Measurements from ENCODE around the gene ZNF185. TPM values are rescaled to one million over a fixed set of nuclear protein-coding genes. Genes with fewer than 3 reads are reported as not detected.
"Not testable (repeated sequence)": the region's sequence is repeated elsewhere in the genome, so short reads cannot be mapped to it uniquely, and the experiment has no call there.

Gene ZNF185
- polyA plus RNA-seq, 4 donors = 0.45 to 1.8 (median 1.2) TPM

DNA sequence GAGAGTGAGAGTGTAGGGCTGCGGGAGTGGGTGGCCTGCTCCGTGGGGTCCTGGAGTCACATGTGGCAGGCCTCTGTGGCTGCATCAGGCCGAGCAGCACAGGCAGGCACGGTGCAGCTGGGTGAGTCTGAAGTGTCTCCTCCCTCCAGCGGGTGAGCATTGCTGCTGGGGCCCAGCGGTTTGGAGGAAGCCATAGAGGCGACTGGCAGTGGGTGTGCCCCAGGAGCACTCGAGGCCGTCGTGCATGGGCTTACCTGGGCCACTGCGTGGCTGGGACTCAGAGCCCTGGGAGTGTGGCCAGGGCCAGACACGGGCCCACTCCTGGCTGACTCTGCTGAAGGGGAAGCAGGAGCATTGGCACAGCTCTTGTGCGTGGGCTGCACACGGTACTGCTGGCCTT is 10.6 kb downstream of the ZNF185 start:
- Histone ChIP-seq H3K27ac (ENCODE audit: low read depth in 1 of 3, low read length in 2 of 3) (no peak overlapping the region), H3K36me3 (ENCODE audit: control insufficient read depth in 3 of 3, insufficient read depth in 2 of 3, low read depth in 1 of 3, low read length in 3 of 3) (no peaks in the 10 kb centered on the region), H3K9me3 (ENCODE audit: control insufficient read depth in 2 of 2, insufficient read depth in 1 of 2, low read depth in 1 of 2, low read length in 1 of 2) (no peaks in the 10 kb centered on the region), H3K27me3 (ENCODE audit: control insufficient read depth in 3 of 3, insufficient read depth in 3 of 3, low read length in 3 of 3) (peaks cover 0 to 4% (median 0%) of the 10 kb centered on the region in 3 donors), H3K4me1 (ENCODE audit: control insufficient read depth in 3 of 3, insufficient read depth in 2 of 3, low read depth in 1 of 3, low read length in 2 of 3) (no peaks in the 10 kb centered on the region), H3K4me3 (ENCODE audit: low read depth in 1 of 3, low read length in 3 of 3) (no peak overlapping the region)
- 78 to 94% (median 82%) methylated on average over 9 to 14 of the region's 14 CpGs for WGBS, 3 donors
- no peak for FAIRE-seq
- no peak for DNase-seq

DNA sequence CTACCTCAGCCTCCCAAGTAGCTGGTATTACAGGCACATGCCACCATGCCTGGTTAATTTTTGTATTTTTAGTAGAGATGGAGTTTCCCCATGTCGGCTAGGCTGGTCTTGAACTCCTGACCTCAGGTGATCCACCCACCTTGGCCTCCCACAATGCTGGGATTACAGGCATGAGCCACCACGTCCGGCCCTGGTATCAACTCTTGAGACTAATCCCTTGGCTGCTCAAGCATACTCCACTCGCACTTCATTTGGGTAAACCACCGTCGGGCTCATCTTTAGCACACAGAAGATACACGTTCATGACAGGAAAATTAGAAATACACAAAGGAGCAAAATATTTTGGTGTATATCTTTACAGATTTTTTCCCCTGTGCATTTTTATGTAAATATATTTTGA is 12.2 kb downstream of the ZNF185 start:
- H3K27me3 ChIP-seq (ENCODE audit: control insufficient read depth in 3 of 3, insufficient read depth in 3 of 3, low read length in 3 of 3); H3K4me1 ChIP-seq (ENCODE audit: control insufficient read depth in 3 of 3, insufficient read depth in 2 of 3, low read depth in 1 of 3, low read length in 2 of 3); FAIRE-seq; H3K9me3 ChIP-seq (ENCODE audit: control insufficient read depth in 2 of 2, insufficient read depth in 1 of 2, low read depth in 1 of 2, low read length in 1 of 2); H3K27ac ChIP-seq (ENCODE audit: low read depth in 1 of 3, low read length in 2 of 3); H3K36me3 ChIP-seq (ENCODE audit: control insufficient read depth in 3 of 3, insufficient read depth in 2 of 3, low read depth in 1 of 3, low read length in 3 of 3); H3K4me3 ChIP-seq (ENCODE audit: low read depth in 1 of 3, low read length in 3 of 3); DNase-seq: not testable (repeated sequence)
- 80 to 82% (median 81%) methylated on average over 7 of the region's 7 CpGs for WGBS, 3 donors

DNA sequence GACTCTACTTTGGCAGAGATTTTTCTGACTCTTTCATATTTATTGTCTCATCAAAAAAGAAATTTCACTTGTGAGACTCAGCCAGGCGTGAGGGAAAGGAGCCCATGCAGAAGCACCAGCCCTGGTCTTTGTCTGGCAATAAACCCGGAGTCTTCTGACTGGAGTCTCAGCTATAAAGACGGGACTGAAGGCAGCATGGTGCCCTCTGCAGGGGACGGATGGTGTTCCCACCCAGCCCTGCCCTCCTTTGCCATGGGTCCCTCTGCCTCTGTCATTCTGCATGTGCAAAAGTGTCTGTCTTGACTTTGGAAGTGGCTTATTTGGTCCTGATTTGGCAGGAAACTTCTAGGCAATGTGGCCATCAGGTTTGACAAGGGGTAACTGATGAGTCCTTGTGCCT is 14.2 kb downstream of the ZNF185 start:
- 48 to 62% (median 58%) methylated on average over 4 of the region's 4 CpGs for WGBS, 3 donors

DNA sequence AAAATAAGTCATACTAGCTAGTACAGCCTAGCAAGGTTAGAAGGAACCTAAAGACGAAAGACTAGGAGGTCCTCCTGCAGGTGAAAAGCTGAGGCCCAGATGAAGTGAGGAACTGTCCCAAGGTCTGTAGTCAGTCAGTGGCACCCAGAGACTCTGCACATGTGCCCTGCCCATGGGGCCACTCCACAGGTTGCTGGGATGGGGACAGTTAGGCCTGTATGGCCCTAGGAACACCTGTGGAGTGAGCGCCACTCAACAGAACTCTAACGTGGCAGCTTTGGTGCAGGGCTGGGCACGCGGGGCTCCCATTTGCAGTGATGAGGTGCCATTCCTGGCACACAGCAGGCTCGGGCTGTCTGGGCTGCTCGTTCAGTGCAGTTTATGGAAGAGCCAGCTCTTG is 14.8 kb downstream of the ZNF185 start:
- Histone ChIP-seq H3K36me3 (ENCODE audit: control insufficient read depth in 3 of 3, insufficient read depth in 2 of 3, low read depth in 1 of 3, low read length in 3 of 3) (no peaks in the 10 kb centered on the region), H3K27me3 (ENCODE audit: control insufficient read depth in 3 of 3, insufficient read depth in 3 of 3, low read length in 3 of 3) (no peaks in the 10 kb centered on the region), H3K4me3 (ENCODE audit: low read depth in 1 of 3, low read length in 3 of 3) (no peak overlapping the region), H3K9me3 (ENCODE audit: control insufficient read depth in 2 of 2, insufficient read depth in 1 of 2, low read depth in 1 of 2, low read length in 1 of 2) (no peaks in the 10 kb centered on the region), H3K4me1 (ENCODE audit: control insufficient read depth in 3 of 3, insufficient read depth in 2 of 3, low read depth in 1 of 3, low read length in 2 of 3) (no peaks in the 10 kb centered on the region), H3K27ac (ENCODE audit: low read depth in 1 of 3, low read length in 2 of 3) (no peak overlapping the region)
- 73 to 92% (median 83%) methylated on average over 6 to 7 of the region's 7 CpGs for WGBS, 3 donors
- no peak for DNase-seq
- no peak for FAIRE-seq

More for the DNA sequence above, 14.2 kb downstream of the ZNF185 start:
- no peak for FAIRE-seq
- Histone ChIP-seq H3K4me1 (ENCODE audit: control insufficient read depth in 3 of 3, insufficient read depth in 2 of 3, low read depth in 1 of 3, low read length in 2 of 3) (no peaks in the 10 kb centered on the region), H3K9me3 (ENCODE audit: control insufficient read depth in 2 of 2, insufficient read depth in 1 of 2, low read depth in 1 of 2, low read length in 1 of 2) (no peaks in the 10 kb centered on the region), H3K27me3 (ENCODE audit: control insufficient read depth in 3 of 3, insufficient read depth in 3 of 3, low read length in 3 of 3) (no peaks in the 10 kb centered on the region), H3K4me3 (ENCODE audit: low read depth in 1 of 3, low read length in 3 of 3) (no peak overlapping the region), H3K36me3 (ENCODE audit: control insufficient read depth in 3 of 3, insufficient read depth in 2 of 3, low read depth in 1 of 3, low read length in 3 of 3) (no peaks in the 10 kb centered on the region), H3K27ac (ENCODE audit: low read depth in 1 of 3, low read length in 2 of 3) (no peak overlapping the region)
- DNase-seq = no peak

DNA sequence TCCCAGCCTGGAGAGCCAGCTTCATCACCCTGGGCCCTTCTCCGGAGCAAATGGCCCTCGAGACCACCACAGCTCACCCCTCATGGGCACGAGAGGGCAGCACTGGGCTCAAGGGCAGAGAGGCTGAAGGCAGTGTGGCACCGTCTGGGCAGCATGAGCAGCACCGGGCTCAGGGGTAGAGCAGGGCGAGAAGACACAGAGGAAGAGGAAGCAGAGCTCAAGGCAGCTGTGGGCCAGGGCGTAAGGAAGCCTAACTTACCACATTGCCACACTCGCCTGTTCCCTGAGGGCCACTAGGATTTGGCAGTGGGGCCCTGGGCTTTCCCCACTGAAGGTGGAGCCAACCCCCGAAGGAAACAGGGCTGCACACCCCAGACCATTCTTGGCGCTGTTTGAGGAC is 15.5 kb downstream of the ZNF185 start:
- Histone ChIP-seq H3K4me3 (ENCODE audit: low read depth in 1 of 3, low read length in 3 of 3) (no peak overlapping the region), H3K27me3 (ENCODE audit: control insufficient read depth in 3 of 3, insufficient read depth in 3 of 3, low read length in 3 of 3) (no peaks in the 10 kb centered on the region), H3K9me3 (ENCODE audit: control insufficient read depth in 2 of 2, insufficient read depth in 1 of 2, low read depth in 1 of 2, low read length in 1 of 2) (no peaks in the 10 kb centered on the region), H3K27ac (ENCODE audit: low read depth in 1 of 3, low read length in 2 of 3) (no peak overlapping the region), H3K36me3 (ENCODE audit: control insufficient read depth in 3 of 3, insufficient read depth in 2 of 3, low read depth in 1 of 3, low read length in 3 of 3) (no peaks in the 10 kb centered on the region), H3K4me1 (ENCODE audit: control insufficient read depth in 3 of 3, insufficient read depth in 2 of 3, low read depth in 1 of 3, low read length in 2 of 3) (peaks cover 0 to 7% (median 0%) of the 10 kb centered on the region in 3 donors)
- FAIRE-seq (no peak), DNase-seq (no peak)
- 66 to 72% (median 69%) methylated on average over 6 to 10 of the region's 10 CpGs for WGBS, 3 donors

DNA sequence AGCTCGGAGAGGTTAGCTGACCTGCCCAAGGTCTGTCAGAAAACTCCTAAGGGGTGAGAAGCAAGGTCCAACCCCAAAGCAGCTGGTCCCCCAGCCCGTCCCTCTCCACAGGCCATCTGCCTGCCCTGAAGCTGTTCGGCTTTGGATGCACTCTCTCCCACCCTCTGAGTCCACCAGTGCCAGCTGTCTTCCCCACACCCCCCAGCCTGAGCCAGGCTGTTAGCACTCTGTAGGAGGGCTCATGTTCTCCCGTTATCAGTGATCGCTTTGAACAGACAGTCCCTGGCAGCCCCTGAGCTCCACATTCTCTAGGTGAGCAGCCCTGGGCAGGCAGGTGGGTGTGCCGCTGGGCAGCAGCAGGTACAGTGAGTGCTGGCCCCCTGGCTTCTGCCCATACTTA is 16.0 kb downstream of the ZNF185 start:
- no peak overlapping the region for H3K27ac ChIP-seq (ENCODE audit: low read depth in 1 of 3, low read length in 2 of 3)
- H3K27me3 ChIP-seq (ENCODE audit: control insufficient read depth in 3 of 3, insufficient read depth in 3 of 3, low read length in 3 of 3) = no peaks in the 10 kb centered on the region
- FAIRE-seq (no peak), DNase-seq (no peak)
- H3K4me1 ChIP-seq (ENCODE audit: control insufficient read depth in 3 of 3, insufficient read depth in 2 of 3, low read depth in 1 of 3, low read length in 2 of 3) = peaks cover 0 to 9% (median 0%) of the 10 kb centered on the region in 3 donors
- no peak overlapping the region for H3K4me3 ChIP-seq (ENCODE audit: low read depth in 1 of 3, low read length in 3 of 3)
- WGBS, 3 donors = 80 to 93% (median 87%) methylated on average over 5 to 6 of the region's 6 CpGs
- no peaks in the 10 kb centered on the region for H3K36me3 ChIP-seq (ENCODE audit: control insufficient read depth in 3 of 3, insufficient read depth in 2 of 3, low read depth in 1 of 3, low read length in 3 of 3)
- H3K9me3 ChIP-seq (ENCODE audit: control insufficient read depth in 2 of 2, insufficient read depth in 1 of 2, low read depth in 1 of 2, low read length in 1 of 2) = no peaks in the 10 kb centered on the region

DNA sequence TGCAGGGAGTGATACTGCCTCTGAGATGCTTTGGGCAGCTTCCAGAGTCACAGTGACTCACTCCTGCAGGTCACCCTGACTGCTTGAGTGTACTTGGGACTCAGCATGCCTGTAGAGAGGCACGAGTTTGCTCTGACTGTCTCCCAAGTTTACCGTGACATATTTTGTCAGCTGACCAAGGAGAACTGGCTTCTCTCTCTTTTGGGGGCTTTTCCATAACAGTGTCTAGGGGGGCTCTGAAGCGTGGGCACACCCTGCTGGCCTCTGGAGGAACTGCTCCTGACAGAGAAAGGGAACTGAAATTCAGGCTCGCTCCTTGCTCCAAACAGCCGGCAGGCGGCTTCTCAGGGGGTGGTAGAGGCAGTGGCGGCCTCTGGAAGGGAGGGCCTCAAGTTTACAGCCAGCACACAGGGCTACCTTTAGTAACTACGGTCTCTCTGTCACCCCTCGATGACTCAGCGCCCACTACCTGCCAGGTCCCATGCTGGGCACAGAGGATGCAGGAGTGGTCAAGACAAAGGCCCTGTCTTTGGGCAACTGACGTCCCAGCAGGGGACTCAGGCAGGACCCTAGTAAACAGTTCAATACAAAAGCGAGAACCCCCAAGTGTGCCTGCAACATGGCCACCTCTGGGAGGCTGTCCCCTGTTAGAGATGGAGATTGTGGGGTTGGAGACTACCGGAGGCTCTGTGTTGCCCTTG is 17.8 kb downstream of the ZNF185 start:
- DNase-seq (peak; percentile 14 to 36), FAIRE-seq (no peak)
- Histone ChIP-seq H3K9me3 (ENCODE audit: control insufficient read depth in 2 of 2, insufficient read depth in 1 of 2, low read depth in 1 of 2, low read length in 1 of 2) (no peaks in the 10 kb centered on the region), H3K36me3 (ENCODE audit: control insufficient read depth in 3 of 3, insufficient read depth in 2 of 3, low read depth in 1 of 3, low read length in 3 of 3) (no peaks in the 10 kb centered on the region), H3K27ac (ENCODE audit: low read depth in 1 of 3, low read length in 2 of 3) (no peak overlapping the region), H3K4me3 (ENCODE audit: low read depth in 1 of 3, low read length in 3 of 3) (no peak overlapping the region), H3K4me1 (ENCODE audit: control insufficient read depth in 3 of 3, insufficient read depth in 2 of 3, low read depth in 1 of 3, low read length in 2 of 3) (peaks cover 0 to 9% (median 0%) of the 10 kb centered on the region in 3 donors), H3K27me3 (ENCODE audit: control insufficient read depth in 3 of 3, insufficient read depth in 3 of 3, low read length in 3 of 3) (no peaks in the 10 kb centered on the region)
- 34 to 46% (median 40%) methylated on average over 11 to 13 of the region's 13 CpGs for WGBS, 3 donors

DNA sequence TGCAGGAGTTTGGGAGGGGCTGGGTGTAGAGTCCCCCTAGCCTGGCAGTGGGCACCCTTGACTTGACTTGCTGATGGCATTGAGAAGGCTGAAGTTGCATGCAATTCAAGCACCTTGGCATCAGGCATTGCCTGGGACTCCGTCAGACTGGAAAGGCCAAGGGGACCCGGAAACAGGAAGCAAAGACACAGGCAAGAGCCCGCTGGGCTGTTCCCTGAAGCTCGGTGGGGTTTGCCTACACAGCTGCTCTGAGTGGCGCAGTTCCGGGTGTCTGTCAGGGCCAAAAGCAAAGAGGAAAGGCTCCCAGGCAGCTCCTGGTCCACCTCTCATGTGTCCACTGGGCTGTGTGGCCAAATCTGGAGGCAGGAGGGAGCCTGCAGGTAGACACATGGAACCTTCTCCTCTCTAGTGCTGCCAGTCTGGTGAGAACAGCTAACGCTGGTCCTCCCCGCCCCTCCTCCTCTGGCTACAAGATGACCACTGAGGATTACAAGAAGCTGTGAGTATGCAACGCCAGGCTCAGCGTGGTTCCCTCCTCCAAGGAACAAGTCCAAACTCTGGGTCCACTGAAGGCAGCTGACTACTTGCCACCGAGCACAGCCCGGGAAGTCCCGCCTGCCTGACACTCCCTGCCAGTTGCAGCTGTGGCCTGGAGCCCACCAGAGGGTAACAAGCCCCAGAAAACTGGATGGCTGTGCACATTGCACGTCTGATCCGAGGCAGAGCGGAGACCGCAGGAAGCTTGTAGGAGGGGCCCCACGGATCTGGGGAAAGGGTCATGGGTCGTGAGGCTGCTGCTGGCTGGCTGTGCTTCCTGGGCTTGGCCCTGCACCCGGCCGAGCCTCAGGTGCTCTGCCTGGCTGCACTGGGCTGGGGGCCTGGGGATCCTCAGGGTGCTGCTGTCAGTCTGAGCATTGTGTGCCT is 20.1 kb downstream of the ZNF185 start:
- DNase-seq (peak; percentile 17 to 34), FAIRE-seq (no peak)
- no peaks in the 10 kb centered on the region for H3K36me3 ChIP-seq (ENCODE audit: control insufficient read depth in 3 of 3, insufficient read depth in 2 of 3, low read depth in 1 of 3, low read length in 3 of 3)
- no peaks in the 10 kb centered on the region for H3K27me3 ChIP-seq (ENCODE audit: control insufficient read depth in 3 of 3, insufficient read depth in 3 of 3, low read length in 3 of 3)
- no peaks in the 10 kb centered on the region for H3K9me3 ChIP-seq (ENCODE audit: control insufficient read depth in 2 of 2, insufficient read depth in 1 of 2, low read depth in 1 of 2, low read length in 1 of 2)
- H3K27ac ChIP-seq (ENCODE audit: low read depth in 1 of 3, low read length in 2 of 3) = no peak overlapping the region
- H3K4me1 ChIP-seq (ENCODE audit: control insufficient read depth in 3 of 3, insufficient read depth in 2 of 3, low read depth in 1 of 3, low read length in 2 of 3) = peaks cover 0 to 9% (median 0%) of the 10 kb centered on the region in 3 donors
- 40 to 58% (median 53%) methylated on average over 21 of the region's 21 CpGs for WGBS, 3 donors
- H3K4me3 ChIP-seq (ENCODE audit: low read depth in 1 of 3, low read length in 3 of 3) = no peak overlapping the region

All from small intestine (tissue), 7 donors.